Hepatocyte (in vitro differentiated cells): Measurements from ENCODE around the gene UNG.

Source experiments
- EZH2phosphoT487 ChIP-seq: fragments of 200-600 bp; sonication (generic); IDR thresholded peaks from one replicate; pipeline ENCODE4 v1.6.1; 2018; ENCODE audit warnings: antibody characterized with exemption, mild to moderate bottlenecking, low read depth, moderate library complexity; ENCODE audit not compliant: unreplicated experiment, severe bottlenecking
- TF ChIP-seq, protein P1 (sequence below): fragments of 200-600 bp; sonication (generic); IDR thresholded peaks from 2 replicates; pipeline ENCODE4 v1.5.1; 2016; ENCODE audit warnings: antibody characterized with exemption, mild to moderate bottlenecking; ENCODE audit not compliant: poor library complexity

DNA sequence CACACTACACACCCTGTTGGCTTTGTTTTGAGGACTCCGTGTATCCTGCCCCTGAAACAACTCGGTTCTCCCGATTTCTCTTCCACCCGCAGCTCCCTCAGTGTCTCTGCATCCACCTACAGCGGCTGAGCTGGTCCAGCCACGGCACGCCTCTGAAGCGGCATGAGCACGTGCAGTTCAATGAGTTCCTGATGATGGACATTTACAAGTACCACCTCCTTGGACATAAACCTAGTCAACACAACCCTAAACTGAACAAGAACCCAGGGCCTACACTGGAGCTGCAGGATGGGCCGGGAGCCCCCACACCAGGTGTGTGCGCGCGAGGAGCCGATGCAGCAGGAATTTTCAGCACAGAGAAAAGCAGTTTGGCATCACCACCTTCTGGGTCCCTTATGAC lies 14.6 kb upstream of the UNG start:
- no peak for TF ChIP-seq EZH2phosphoT487
- TF ChIP-seq, protein P1, sequence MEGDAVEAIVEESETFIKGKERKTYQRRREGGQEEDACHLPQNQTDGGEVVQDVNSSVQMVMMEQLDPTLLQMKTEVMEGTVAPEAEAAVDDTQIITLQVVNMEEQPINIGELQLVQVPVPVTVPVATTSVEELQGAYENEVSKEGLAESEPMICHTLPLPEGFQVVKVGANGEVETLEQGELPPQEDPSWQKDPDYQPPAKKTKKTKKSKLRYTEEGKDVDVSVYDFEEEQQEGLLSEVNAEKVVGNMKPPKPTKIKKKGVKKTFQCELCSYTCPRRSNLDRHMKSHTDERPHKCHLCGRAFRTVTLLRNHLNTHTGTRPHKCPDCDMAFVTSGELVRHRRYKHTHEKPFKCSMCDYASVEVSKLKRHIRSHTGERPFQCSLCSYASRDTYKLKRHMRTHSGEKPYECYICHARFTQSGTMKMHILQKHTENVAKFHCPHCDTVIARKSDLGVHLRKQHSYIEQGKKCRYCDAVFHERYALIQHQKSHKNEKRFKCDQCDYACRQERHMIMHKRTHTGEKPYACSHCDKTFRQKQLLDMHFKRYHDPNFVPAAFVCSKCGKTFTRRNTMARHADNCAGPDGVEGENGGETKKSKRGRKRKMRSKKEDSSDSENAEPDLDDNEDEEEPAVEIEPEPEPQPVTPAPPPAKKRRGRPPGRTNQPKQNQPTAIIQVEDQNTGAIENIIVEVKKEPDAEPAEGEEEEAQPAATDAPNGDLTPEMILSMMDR: no peak
